ENCODE data around the gene CYP2D6. TPM values are rescaled to one million over a fixed set of nuclear protein-coding genes. Genes with fewer than 3 reads are reported as not detected.

CYP2D6 gene
- total RNA-seq, 1 donor from 2014 or later: 0.53 TPM

GRCh38 chr22:42156121-42156520, 25.5 kb upstream of the CYP2D6 start:
- Histone ChIP-seq H3K4me3 (no peak overlapping the region), H3K9me3 (no peaks in the 10 kb centered on the region), H3K27me3 (no peaks in the 10 kb centered on the region), H3K27ac (no peak overlapping the region), H3K4me1 (no peaks in the 10 kb centered on the region), H3K36me3 (peaks cover 0 to 13% of the 10 kb centered on the region in 2 donors)
- intact Hi-C loops (cut with DNase I): no loop called here
- no peak for TF ChIP-seq CTCF (IDR thresholded peaks at IDR 0.05)
- DNase-seq (ENCODE audit: low spot score in 2 of 2): no peak

GRCh38 chr22:42155053-42155543, 24.5 kb upstream of the CYP2D6 start:
- no peak for DNase-seq (ENCODE audit: low spot score in 2 of 2)
- Histone ChIP-seq H3K4me3 (no peak overlapping the region), H3K4me1 (no peaks in the 10 kb centered on the region), H3K36me3 (peaks cover 0 to 13% of the 10 kb centered on the region in 2 donors), H3K27me3 (no peaks in the 10 kb centered on the region), H3K27ac (no peak overlapping the region), H3K9me3 (no peaks in the 10 kb centered on the region)
- intact Hi-C loops (cut with DNase I): no loop called here
- TF ChIP-seq CTCF (IDR thresholded peaks at IDR 0.05): no peak

- TF ChIP-seq CTCF (IDR thresholded peaks at IDR 0.05): no peak
- Histone ChIP-seq H3K27ac (no peak overlapping the region), H3K4me1 (no peaks in the 10 kb centered on the region), H3K4me3 (no peak overlapping the region), H3K27me3 (no peaks in the 10 kb centered on the region), H3K9me3 (no peaks in the 10 kb centered on the region), H3K36me3 (peaks cover 0 to 13% of the 10 kb centered on the region in 2 donors)
- intact Hi-C loops (cut with DNase I): no loop called here
- no peak for DNase-seq (ENCODE audit: low spot score in 2 of 2)
These were observed 23.9 kb upstream of the CYP2D6 start for GRCh38 chr22:42154293-42155052.

DNA sequence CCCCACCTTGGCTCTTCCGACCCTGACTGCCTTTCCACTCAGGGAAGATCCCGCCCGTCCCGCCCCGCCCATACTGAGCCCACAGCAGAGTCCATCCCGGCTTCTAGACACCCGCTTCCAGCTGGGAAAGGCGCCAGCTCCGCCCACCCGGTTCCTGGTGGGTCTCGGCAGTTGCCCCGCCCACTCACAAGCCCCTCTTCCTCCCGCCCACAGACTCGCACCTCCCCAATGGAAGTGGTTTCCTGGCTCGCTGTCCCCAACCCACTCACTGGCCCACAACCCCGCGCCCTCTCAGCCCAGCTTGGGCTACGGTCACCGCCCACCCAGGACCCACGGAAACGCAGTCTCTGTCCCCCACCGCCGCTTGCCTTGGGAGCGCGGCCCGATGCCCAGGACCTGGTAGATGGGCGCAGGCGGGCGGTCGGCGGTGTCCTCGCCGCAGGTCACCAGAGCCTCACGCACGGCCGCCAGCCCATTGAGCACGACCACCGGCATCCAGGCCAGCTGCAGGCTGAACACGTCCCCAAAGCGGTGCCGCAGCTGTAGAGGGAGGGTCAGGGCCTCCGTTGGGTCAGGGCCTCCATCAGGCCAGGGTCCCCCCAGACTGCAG, 22.2 kb upstream of the CYP2D6 start:
- Histone ChIP-seq H3K27ac (no peak overlapping the region), H3K36me3 (peaks cover 0 to 15% of the 10 kb centered on the region in 2 donors), H3K27me3 (no peaks in the 10 kb centered on the region), H3K4me1 (no peaks in the 10 kb centered on the region), H3K9me3 (no peaks in the 10 kb centered on the region), H3K4me3 (no peak overlapping the region)
- intact Hi-C loops (cut with DNase I): no loop called here
- DNase-seq (ENCODE audit: low spot score in 2 of 2): no peak
- TF ChIP-seq CTCF (IDR thresholded peaks at IDR 0.05): no peak

DNA sequence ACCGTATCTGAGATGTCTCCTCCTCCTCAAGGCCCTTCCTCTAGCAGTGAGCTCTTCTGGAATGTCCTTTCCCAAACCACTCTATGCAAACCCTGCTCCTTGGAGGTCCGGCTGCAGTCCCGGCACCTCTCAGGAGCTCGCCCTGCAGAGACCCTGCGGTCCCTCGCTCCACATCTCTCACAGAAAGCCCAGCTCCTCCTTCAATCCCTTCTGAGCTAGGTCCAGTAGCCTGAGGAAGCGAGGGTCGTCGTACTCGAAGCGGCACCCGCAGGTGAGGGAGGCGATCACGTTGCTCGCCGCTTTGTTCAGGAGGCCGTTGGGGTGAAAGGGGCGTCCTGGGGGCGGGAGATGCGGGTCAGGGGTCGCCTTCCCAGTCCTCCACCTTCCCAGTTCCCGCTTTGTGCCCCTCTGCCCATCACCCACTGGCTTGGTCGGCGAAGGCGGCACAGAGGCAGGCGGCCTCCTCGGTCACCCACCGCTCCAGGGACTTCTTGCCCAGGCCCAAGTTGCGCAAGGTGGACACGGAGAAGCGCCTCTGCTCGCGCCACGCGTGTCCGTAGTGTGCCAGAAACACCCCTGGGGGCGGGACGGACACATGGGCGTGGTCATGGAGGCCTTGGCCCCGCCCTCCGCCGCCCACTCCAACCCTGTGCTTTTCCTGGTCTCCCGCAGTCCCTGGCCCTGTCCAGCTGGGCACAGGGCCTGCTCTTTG, 21.5 kb upstream of the CYP2D6 start:
- no peak for DNase-seq (ENCODE audit: low spot score in 2 of 2)
- no peak for TF ChIP-seq CTCF (IDR thresholded peaks at IDR 0.05)
- H3K36me3 ChIP-seq: peaks cover 0 to 15% of the 10 kb centered on the region in 2 donors
- H3K27me3 ChIP-seq: no peaks in the 10 kb centered on the region
- H3K4me1 ChIP-seq: no peaks in the 10 kb centered on the region
- no peak overlapping the region for H3K4me3 ChIP-seq
- no peaks in the 10 kb centered on the region for H3K9me3 ChIP-seq
- no peak overlapping the region for H3K27ac ChIP-seq
- intact Hi-C loops (cut with DNase I): no loop called here
